ENCODE data around the gene TMEM150A. TPM values are rescaled to one million over a fixed set of nuclear protein-coding genes. Genes with fewer than 3 reads are reported as not detected.

Gene TMEM150A
- total RNA-seq, 1 experiment from 2014 or later, result 25.3 TPM

GRCh38 chr2:85590950-85591349 is 11.5 kb downstream of the TMEM150A start:
- H3K4me1 ChIP-seq, result peaks cover 22% of the 10 kb centered on the region
- Mint-ChIP-seq H3K4me3 (ENCODE audit: unreplicated experiment) (no peak overlapping the region), H3K27ac (ENCODE audit: unreplicated experiment) (no peak overlapping the region), H3K9me3 (ENCODE audit: unreplicated experiment) (no peaks in the 10 kb centered on the region), H3K4me1 (ENCODE audit: low read depth, unreplicated experiment) (peaks cover 44% of the 10 kb centered on the region), H3K27me3 (ENCODE audit: insufficient read depth, unreplicated experiment) (peaks cover 10% of the 10 kb centered on the region), H3K36me3 (ENCODE audit: insufficient read depth, unreplicated experiment) (peaks cover 15% of the 10 kb centered on the region)
- no peaks in the 10 kb centered on the region for H3K27me3 ChIP-seq (replicated peaks; ENCODE audit: control insufficient read depth, insufficient read depth, low read length)
- no peak for TF ChIP-seq CTCF (IDR thresholded peaks at IDR 0.05; ENCODE audit: insufficient read depth in 1 of 2, low read depth in 1 of 2, low read length in 1 of 2, severe bottlenecking in 1 of 2, unreplicated experiment in 1 of 2)
- no peaks in the 10 kb centered on the region for H3K36me3 ChIP-seq (ENCODE audit: control insufficient read depth, insufficient read depth, low read length)
- no peak for DNase-seq
- POLR2A ChIA-PET, result interaction anchor here (1.0 to 1.4 kb wide), 2 partner anchors 14 to 52 kb away, joined by 3 to 4 read pairs; partner anchors contain the start of gene MAT2A
- CTCF ChIA-PET, result interaction anchor here (1.0 kb wide), 1 partner anchor 39 kb away, joined by 3 read pairs; no protein-coding TSS in a partner anchor
- no TSS peak for BruUV-seq (replicated peaks)
- intact Hi-C loops (cut with micrococcal nuclease; ENCODE audit: unreplicated experiment), result no loop called here
- no peaks in the 10 kb centered on the region for H3K9me3 ChIP-seq
- H3K4me3 ChIP-seq (ENCODE audit: low read depth, low read length), result no peak overlapping the region

DNA sequence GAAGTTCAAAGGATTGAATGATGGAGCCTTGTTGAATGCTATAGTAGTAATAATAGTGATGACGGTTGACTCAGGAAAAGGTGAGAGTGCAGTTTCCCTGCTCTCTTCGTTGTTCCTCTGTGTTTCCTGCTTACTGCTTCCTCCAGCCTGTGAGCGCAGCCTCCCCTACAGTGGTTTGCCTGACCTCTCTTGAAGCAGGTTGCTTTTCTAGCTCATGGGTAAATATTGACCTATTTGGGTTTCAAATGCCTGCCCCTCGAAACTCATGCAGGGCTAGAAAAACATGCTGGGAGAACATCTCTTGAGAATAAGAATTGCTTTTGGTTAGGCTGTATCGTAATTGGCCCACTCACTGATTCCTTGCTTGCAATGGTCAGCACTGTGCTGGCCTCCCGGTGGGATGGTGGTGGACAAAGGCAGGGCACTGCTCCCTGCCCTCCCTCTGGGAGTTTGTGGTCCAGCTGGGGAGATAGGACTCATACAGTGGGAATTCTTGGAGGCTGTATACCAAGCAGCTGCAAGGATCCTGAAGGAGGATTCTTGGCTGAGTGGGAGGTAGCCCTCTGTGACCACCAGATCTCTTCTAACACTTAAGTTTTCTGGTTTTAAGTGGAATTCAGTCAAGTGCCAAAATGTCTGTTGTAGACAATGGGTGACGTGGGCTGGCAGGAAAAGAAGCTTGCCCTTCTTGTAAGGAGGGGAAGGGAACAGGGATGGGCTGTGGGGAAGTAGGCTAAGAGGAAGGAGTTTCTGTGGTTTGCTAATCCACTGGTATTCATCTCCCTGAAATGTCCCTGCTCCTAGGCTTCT is 12.3 kb downstream of the TMEM150A start:
- Histone ChIP-seq H3K9me3 (no peaks in the 10 kb centered on the region), H3K36me3 (ENCODE audit: control insufficient read depth, insufficient read depth, low read length) (no peaks in the 10 kb centered on the region), H3K4me1 (peaks cover 30% of the 10 kb centered on the region), H3K27me3 (replicated peaks; ENCODE audit: control insufficient read depth, insufficient read depth, low read length) (no peaks in the 10 kb centered on the region), H3K4me3 (ENCODE audit: low read depth, low read length) (no peak overlapping the region)
- CTCF ChIA-PET, result interaction anchor here (0.6 to 1.0 kb wide), 2 partner anchors 38 kb away, joined by 3 read pairs; no protein-coding TSS in a partner anchor
- POLR2A ChIA-PET, result interaction anchor here (0.8 to 1.4 kb wide), 3 partner anchors 15 to 38 kb away, joined by 3 read pairs; partner anchors contain the start of gene C2orf68
- intact Hi-C loops (cut with micrococcal nuclease; ENCODE audit: unreplicated experiment), result no loop called here
- no peak overlapping the region for H3K4me3 Mint-ChIP-seq (ENCODE audit: unreplicated experiment)
- H3K9me3 Mint-ChIP-seq (ENCODE audit: unreplicated experiment), result no peaks in the 10 kb centered on the region
- TF ChIP-seq CTCF (IDR thresholded peaks at IDR 0.05; ENCODE audit: insufficient read depth in 1 of 2, low read depth in 1 of 2, low read length in 1 of 2, severe bottlenecking in 1 of 2, unreplicated experiment in 1 of 2), result no peak
- H3K4me1 Mint-ChIP-seq (ENCODE audit: low read depth, unreplicated experiment), result peaks cover 52% of the 10 kb centered on the region
- H3K27me3 Mint-ChIP-seq (ENCODE audit: insufficient read depth, unreplicated experiment), result peaks cover 10% of the 10 kb centered on the region
- peaks cover 13% of the 10 kb centered on the region for H3K36me3 Mint-ChIP-seq (ENCODE audit: insufficient read depth, unreplicated experiment)
- DNase-seq, result no peak
- no TSS peak for BruUV-seq (replicated peaks)
- H3K27ac Mint-ChIP-seq (ENCODE audit: unreplicated experiment), result peak overlapping the region; percentile 34

DNA sequence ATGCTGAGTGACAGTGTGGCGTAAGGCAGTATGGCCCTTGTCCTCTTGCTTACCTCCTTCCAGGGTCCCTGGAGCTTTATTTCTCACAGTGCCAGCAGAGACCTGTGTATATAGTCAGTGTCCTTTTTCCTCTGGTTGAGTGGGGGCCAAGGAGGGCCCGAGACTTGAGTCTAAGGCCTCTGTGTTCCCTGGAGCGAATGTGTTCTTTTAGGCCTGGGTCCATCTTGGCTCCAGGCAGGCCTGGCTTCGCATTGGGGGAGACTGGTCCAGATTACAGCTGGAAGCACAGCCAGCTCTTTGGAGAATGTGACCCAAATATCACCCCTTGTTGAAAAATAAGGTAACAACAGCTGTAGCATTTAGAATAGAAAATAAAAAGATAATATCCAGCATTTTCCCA is 13.3 kb downstream of the TMEM150A start:
- Histone ChIP-seq H3K4me1 (peaks cover 29% of the 10 kb centered on the region), H3K9me3 (no peaks in the 10 kb centered on the region), H3K36me3 (ENCODE audit: control insufficient read depth, insufficient read depth, low read length) (no peaks in the 10 kb centered on the region), H3K4me3 (ENCODE audit: low read depth, low read length) (no peak overlapping the region), H3K27me3 (replicated peaks; ENCODE audit: control insufficient read depth, insufficient read depth, low read length) (no peaks in the 10 kb centered on the region)
- H3K36me3 Mint-ChIP-seq (ENCODE audit: insufficient read depth, unreplicated experiment), result peaks cover 17% of the 10 kb centered on the region
- intact Hi-C loops (cut with micrococcal nuclease; ENCODE audit: unreplicated experiment), result no loop called here
- no peak overlapping the region for H3K27ac Mint-ChIP-seq (ENCODE audit: unreplicated experiment)
- H3K4me3 Mint-ChIP-seq (ENCODE audit: unreplicated experiment), result no peak overlapping the region
- no TSS peak for BruUV-seq (replicated peaks)
- peaks cover 50% of the 10 kb centered on the region for H3K4me1 Mint-ChIP-seq (ENCODE audit: low read depth, unreplicated experiment)
- CTCF ChIA-PET, result no interaction called here
- no peaks in the 10 kb centered on the region for H3K9me3 Mint-ChIP-seq (ENCODE audit: unreplicated experiment)
- TF ChIP-seq CTCF (IDR thresholded peaks at IDR 0.05; ENCODE audit: insufficient read depth in 1 of 2, low read depth in 1 of 2, low read length in 1 of 2, severe bottlenecking in 1 of 2, unreplicated experiment in 1 of 2), result no peak
- DNase-seq, result no peak
- peaks cover 10% of the 10 kb centered on the region for H3K27me3 Mint-ChIP-seq (ENCODE audit: insufficient read depth, unreplicated experiment)
- POLR2A ChIA-PET, result no interaction called here
